SK-N-SH (cell line): ENCODE results near the gene VEZF1. TPM values are rescaled to one million over a fixed set of nuclear protein-coding genes. Genes with fewer than 3 reads are reported as not detected.

ENCODE experiments used
- CTCF ChIA-PET: fragments of 300-600, 350-600 bp; formaldehyde crosslinking; extraction: SDS; loops from one replicate; lab custom pipeline; 2021; lab: Yijun Ruan, JAX
- POLR2A ChIA-PET: fragments of 350-600 bp; sonication (Branson Sonifier 250); formaldehyde crosslinking; extraction: SDS; loops from one replicate; lab custom pipeline; 2020; ENCODE audit warnings: antibody characterized with exemption, inconsistent platforms; lab: Yijun Ruan, JAX
- DNase-seq: peaks from one replicate; pipeline ENCODE4 v3.0.0; 2012
- H2AFZ ChIP-seq: fragments of 200-600 bp; sonication (generic); 2 replicates; pipeline ENCODE4 v1.8.1; 2016; ENCODE audit warnings: antibody characterized with exemption, mild to moderate bottlenecking, low read depth
- H3F3A ChIP-seq: fragments of 200-600 bp; sonication (generic); replicated peaks from 2 replicates; pipeline ENCODE3; 2016; ENCODE audit warnings: antibody characterized with exemption, mild to moderate bottlenecking; ENCODE audit not compliant: insufficient read depth
- H3K27ac ChIP-seq, 2 experiments: fragments of 200-500 bp in 1 of 2; fragments of 200-600 bp in 1 of 2; sonication (Bioruptor generic) in 1 of 2; sonication (generic), shearing (Covaris generic) in 1 of 2; 2 replicates each; pipeline versions ENCODE4 v1.5.1 to v1.6.1; 2014 to 2016; ENCODE audit warnings: low read depth in 2 of 2, inconsistent platforms in 1 of 2, low read length in 1 of 2, mild to moderate bottlenecking in 1 of 2, mixed read lengths in 1 of 2
- H3K27me3 ChIP-seq: fragments of 200-600 bp; sonication (generic), shearing (Covaris generic); 2 replicates; pipeline ENCODE4 v1.6.1; 2016; ENCODE audit warnings: mixed run types; ENCODE audit not compliant: insufficient read depth
- H3K36me3 ChIP-seq, 2 experiments: fragments of 200-500 bp in 1 of 2; fragments of 200-600 bp in 1 of 2; sonication (Bioruptor generic) in 1 of 2; sonication (generic) in 1 of 2; replicated peaks in 1 of 2; 2 replicates each; pipeline versions ENCODE3 to v1.5.1; 2014 to 2016; ENCODE audit warnings: low read length in 1 of 2, mild to moderate bottlenecking in 1 of 2; ENCODE audit not compliant: insufficient read depth in 2 of 2, control insufficient read depth in 1 of 2
- H3K4me1 ChIP-seq, 2 experiments: fragments of 200-500 bp in 1 of 2; fragments of 200-600 bp in 1 of 2; sonication (Bioruptor generic) in 1 of 2; sonication (generic), shearing (Covaris generic) in 1 of 2; 2 replicates each; pipeline versions ENCODE4 v1.5.1 to v1.6.1; 2014 to 2016; ENCODE audit warnings: low read depth in 1 of 2, low read length in 1 of 2, mixed run types in 1 of 2; ENCODE audit not compliant: insufficient read depth in 2 of 2, control insufficient read depth in 1 of 2
- H3K4me2 ChIP-seq: fragments of 200-600 bp; sonication (generic), shearing (Covaris generic); 2 replicates; pipeline ENCODE4 v1.6.1; 2017; ENCODE audit warnings: mixed run types
- H3K4me3 ChIP-seq, 2 experiments: fragments of 200-500 bp in 1 of 2; fragments of 200-600 bp in 1 of 2; sonication (Bioruptor generic) in 1 of 2; sonication (generic), shearing (Covaris generic) in 1 of 2; 2 replicates each; pipeline versions ENCODE4 v1.5.1 to v1.8.1; 2014 to 2016; ENCODE audit warnings: low read depth in 2 of 2, inconsistent platforms in 1 of 2, low read length in 1 of 2, mild to moderate bottlenecking in 1 of 2, mixed read lengths in 1 of 2, moderate library complexity in 1 of 2
- H3K79me2 ChIP-seq: fragments of 200-600 bp; sonication (generic); 2 replicates; pipeline ENCODE4 v1.8.1; 2017; ENCODE audit warnings: mild to moderate bottlenecking; ENCODE audit not compliant: insufficient read depth
- H3K9ac ChIP-seq: fragments of 200-600 bp; sonication (generic); 2 replicates; pipeline ENCODE4 v1.6.1; 2017; ENCODE audit warnings: mixed run types
- H3K9me2 ChIP-seq: fragments of 200-600 bp; sonication (generic); 2 replicates; pipeline ENCODE4 v1.6.1; 2017; ENCODE audit warnings: mixed run types
- H3K9me3 ChIP-seq: fragments of 200-600 bp; sonication (generic); 2 replicates; pipeline ENCODE4 v1.6.1; 2017; ENCODE audit warnings: mixed run types, mild to moderate bottlenecking, moderate library complexity
- H4K20me1 ChIP-seq: fragments of 200-600 bp; sonication (generic); 2 replicates; pipeline ENCODE4 v1.6.1; 2017; ENCODE audit warnings: mild to moderate bottlenecking, mixed run types; ENCODE audit not compliant: insufficient read depth
- CHD2 ChIP-seq: fragments of 150-350 bp; IDR thresholded peaks from 2 replicates; pipeline ENCODE4 v1.6.1; 2018; ENCODE audit warnings: low read length; ENCODE audit not compliant: partially characterized antibody
- EP300 ChIP-seq, 2 experiments: IDR thresholded peaks; 2 replicates each; pipeline versions ENCODE4 v1.4.0 to v1.6.1; 2012; ENCODE audit warnings: borderline replicate concordance in 1 of 2, low read depth in 1 of 2, low read length in 1 of 2
- FOSL2 ChIP-seq: IDR thresholded peaks from 2 replicates; pipeline ENCODE4 v1.4.0; 2012; ENCODE audit warnings: low read depth, mild to moderate bottlenecking, moderate library complexity, borderline replicate concordance
- GABPA ChIP-seq: IDR thresholded peaks from 2 replicates; pipeline ENCODE4 v1.4.0; 2012; ENCODE audit warnings: low read depth, mild to moderate bottlenecking
- MXI1 ChIP-seq: IDR thresholded peaks from 2 replicates; pipeline ENCODE4 v1.6.1; 2012; ENCODE audit warnings: mild to moderate bottlenecking, low read depth, low read length, improper control_type of control experiment
- NFIC ChIP-seq: IDR thresholded peaks from 2 replicates; pipeline ENCODE4 v1.4.0; 2012; ENCODE audit warnings: borderline replicate concordance
- NRF1 ChIP-seq: IDR thresholded peaks from 2 replicates; pipeline ENCODE4 v1.6.1; 2012; ENCODE audit warnings: low read depth, mild to moderate bottlenecking, low read length
- RAD21 ChIP-seq: IDR thresholded peaks from 2 replicates; pipeline ENCODE4 v1.6.1; 2012; ENCODE audit warnings: mild to moderate bottlenecking, low read length
- TCF12 ChIP-seq: IDR thresholded peaks from 2 replicates; pipeline ENCODE4 v1.4.0; 2012
- TEAD4 ChIP-seq: IDR thresholded peaks from 2 replicates; pipeline ENCODE4 v1.4.0; 2012; ENCODE audit warnings: mild to moderate bottlenecking, borderline replicate concordance; ENCODE audit not compliant: insufficient read depth
- ZBTB33 ChIP-seq: IDR thresholded peaks from 2 replicates; pipeline ENCODE4 v1.4.0; 2012; ENCODE audit warnings: low read depth, borderline replicate concordance
- WGBS: methylation state at CpG from one replicate; pipeline ENCODE4 v1.1.6; 2017; ENCODE audit warnings: low lambda C conversion rate; 5-methylcytosine and 5-hydroxymethylcytosine counted together
- polyA plus RNA-seq, 3 experiments: library from polyadenylated mRNA; depleted of rRNA; stranded (reverse); fragments of >200 nt; gene quantifications; 2 replicates each; pipeline ENCODE4 v1.2.3, GENCODE V29; 2012
- TF ChIP-seq, protein P1 (sequence below): IDR thresholded peaks from 2 replicates; pipeline ENCODE4 v1.6.1; 2012; ENCODE audit warnings: mild to moderate bottlenecking, low read depth, low read length, moderate library complexity
- TF ChIP-seq, protein P2 (sequence below): IDR thresholded peaks from 2 replicates; pipeline ENCODE4 v1.4.0; 2012; ENCODE audit warnings: low read depth, borderline replicate concordance
- TF ChIP-seq, protein P3 (sequence below): IDR thresholded peaks from 2 replicates; pipeline ENCODE4 v1.4.0; 2012; ENCODE audit warnings: low read depth
- TF ChIP-seq, protein P4 (sequence below): IDR thresholded peaks from 2 replicates; pipeline ENCODE4; 2012
- TF ChIP-seq, protein P5 (sequence below): fragments of 150-350 bp; IDR thresholded peaks from 2 replicates; pipeline ENCODE4 v1.6.1; 2017; ENCODE audit warnings: antibody characterized with exemption, low read length, low read depth, borderline replicate concordance

The VEZF1 gene
- polyA plus RNA-seq, 1 of the 3 experiments (the other 2 are of a cell fraction) = 35.1 TPM

- TF ChIP-seq, protein P1, sequence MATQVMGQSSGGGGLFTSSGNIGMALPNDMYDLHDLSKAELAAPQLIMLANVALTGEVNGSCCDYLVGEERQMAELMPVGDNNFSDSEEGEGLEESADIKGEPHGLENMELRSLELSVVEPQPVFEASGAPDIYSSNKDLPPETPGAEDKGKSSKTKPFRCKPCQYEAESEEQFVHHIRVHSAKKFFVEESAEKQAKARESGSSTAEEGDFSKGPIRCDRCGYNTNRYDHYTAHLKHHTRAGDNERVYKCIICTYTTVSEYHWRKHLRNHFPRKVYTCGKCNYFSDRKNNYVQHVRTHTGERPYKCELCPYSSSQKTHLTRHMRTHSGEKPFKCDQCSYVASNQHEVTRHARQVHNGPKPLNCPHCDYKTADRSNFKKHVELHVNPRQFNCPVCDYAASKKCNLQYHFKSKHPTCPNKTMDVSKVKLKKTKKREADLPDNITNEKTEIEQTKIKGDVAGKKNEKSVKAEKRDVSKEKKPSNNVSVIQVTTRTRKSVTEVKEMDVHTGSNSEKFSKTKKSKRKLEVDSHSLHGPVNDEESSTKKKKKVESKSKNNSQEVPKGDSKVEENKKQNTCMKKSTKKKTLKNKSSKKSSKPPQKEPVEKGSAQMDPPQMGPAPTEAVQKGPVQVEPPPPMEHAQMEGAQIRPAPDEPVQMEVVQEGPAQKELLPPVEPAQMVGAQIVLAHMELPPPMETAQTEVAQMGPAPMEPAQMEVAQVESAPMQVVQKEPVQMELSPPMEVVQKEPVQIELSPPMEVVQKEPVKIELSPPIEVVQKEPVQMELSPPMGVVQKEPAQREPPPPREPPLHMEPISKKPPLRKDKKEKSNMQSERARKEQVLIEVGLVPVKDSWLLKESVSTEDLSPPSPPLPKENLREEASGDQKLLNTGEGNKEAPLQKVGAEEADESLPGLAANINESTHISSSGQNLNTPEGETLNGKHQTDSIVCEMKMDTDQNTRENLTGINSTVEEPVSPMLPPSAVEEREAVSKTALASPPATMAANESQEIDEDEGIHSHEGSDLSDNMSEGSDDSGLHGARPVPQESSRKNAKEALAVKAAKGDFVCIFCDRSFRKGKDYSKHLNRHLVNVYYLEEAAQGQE = no peak
- TF ChIP-seq, protein P2, sequence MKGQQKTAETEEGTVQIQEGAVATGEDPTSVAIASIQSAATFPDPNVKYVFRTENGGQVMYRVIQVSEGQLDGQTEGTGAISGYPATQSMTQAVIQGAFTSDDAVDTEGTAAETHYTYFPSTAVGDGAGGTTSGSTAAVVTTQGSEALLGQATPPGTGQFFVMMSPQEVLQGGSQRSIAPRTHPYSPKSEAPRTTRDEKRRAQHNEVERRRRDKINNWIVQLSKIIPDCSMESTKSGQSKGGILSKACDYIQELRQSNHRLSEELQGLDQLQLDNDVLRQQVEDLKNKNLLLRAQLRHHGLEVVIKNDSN = no peak
- TF ChIP-seq, protein P3, sequence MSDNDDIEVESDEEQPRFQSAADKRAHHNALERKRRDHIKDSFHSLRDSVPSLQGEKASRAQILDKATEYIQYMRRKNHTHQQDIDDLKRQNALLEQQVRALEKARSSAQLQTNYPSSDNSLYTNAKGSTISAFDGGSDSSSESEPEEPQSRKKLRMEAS = peak; percentile 34; the same call in 1 of the 2 replicates
- TF ChIP-seq CHD2 (no peak), GABPA (no peak), NFIC (no peak), FOSL2 (no peak)
- TF ChIP-seq, protein P4, sequence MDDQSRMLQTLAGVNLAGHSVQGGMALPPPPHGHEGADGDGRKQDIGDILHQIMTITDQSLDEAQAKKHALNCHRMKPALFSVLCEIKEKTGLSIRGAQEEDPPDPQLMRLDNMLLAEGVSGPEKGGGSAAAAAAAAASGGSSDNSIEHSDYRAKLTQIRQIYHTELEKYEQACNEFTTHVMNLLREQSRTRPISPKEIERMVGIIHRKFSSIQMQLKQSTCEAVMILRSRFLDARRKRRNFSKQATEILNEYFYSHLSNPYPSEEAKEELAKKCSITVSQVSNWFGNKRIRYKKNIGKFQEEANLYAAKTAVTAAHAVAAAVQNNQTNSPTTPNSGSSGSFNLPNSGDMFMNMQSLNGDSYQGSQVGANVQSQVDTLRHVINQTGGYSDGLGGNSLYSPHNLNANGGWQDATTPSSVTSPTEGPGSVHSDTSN = no peak; the same call in 1 of the 2 replicates
- TF ChIP-seq, all 33 proteins: peak for 7
Observed at GRCh38 chr17:57955183-57955931, 32.7 kb downstream of the VEZF1 start, which contains the start of gene CUEDC1 (continued).

DNA sequence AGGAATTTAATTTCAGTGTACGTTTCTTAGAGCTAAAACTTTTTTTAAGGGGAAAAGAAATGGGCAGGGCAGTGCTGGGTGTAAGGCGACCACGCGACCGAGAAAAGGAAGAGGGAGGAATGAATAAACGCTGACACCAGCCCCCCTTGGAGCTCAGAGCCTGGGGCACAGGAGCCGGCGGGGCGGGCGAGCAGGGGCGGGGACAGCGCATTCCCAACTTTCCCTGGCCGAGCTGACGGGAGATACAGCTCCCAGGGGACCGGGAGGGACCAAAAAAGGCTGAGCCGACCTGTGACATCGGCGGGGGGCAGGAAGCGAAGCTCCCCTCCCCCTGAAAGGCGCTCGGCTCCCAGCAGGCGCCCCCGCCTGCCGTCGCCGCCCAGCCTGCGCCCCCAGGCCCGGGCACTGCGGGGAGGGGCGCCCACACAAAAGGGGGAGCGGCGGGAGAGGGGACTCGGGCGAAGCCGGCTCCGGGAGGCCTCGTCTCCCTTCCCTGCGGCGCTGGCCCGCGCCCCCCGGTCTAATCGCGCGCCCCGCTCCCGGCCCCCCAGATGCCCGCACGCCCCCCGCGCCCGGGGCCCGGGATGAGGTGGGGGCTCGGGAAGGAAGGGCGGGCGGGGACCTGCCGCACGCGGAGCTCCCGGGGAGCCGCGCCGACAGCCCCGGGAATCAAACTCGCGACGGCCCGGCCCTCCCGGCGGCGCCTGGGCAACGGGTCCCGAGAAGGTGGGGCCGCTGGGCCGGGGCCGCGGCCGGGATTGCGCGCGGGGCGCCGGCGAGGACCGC, 33.5 kb downstream of the VEZF1 start:
- Histone ChIP-seq H3K4me3 (peak overlapping the region; percentile 67 to 79), H3K36me3 (no peaks in the 10 kb centered on the region), H3K27ac (peak overlapping the region; percentile 71 to 79), H3K9me2 (no peaks in the 10 kb centered on the region), H3K9me3 (no peaks in the 10 kb centered on the region), H3K9ac (peak overlapping the region; percentile 96), H3K4me1 (peaks cover 26 to 48% of the 10 kb centered on the region in 2 experiments; a peak in 3 of 4 replicates), H3K4me2 (peak overlapping the region; percentile 78), H4K20me1 (no peaks in the 10 kb centered on the region), H3K27me3 (no peaks in the 10 kb centered on the region), H2AFZ (peak overlapping the region; percentile 0; the same call in 1 of the 2 replicates), H3K79me2 (peaks cover 60% of the 10 kb centered on the region), H3F3A (peaks cover 29% of the 10 kb centered on the region)
- DNase-seq = peak; percentile 84
- POLR2A ChIA-PET = interaction anchor here (0.6 to 2.2 kb wide), 8 partner anchors 11 to 104 kb away, joined by 3 to 8 read pairs (median 4); partner anchors contain the start of genes MRPS23 and VEZF1
- WGBS = 2% methylated on average over 16 of the region's 85 CpGs
- CTCF ChIA-PET = interaction anchor here (0.6 to 4.7 kb wide), 36 partner anchors 10 to 858 kb away, joined by 3 to 43 read pairs (median 5); no protein-coding TSS in a partner anchor
- TF ChIP-seq ZBTB33 (no peak), EP300 (IDR thresholded peaks at IDR 0.05; ENCODE audit: borderline replicate concordance in 1 of 2, low read depth in 1 of 2, low read length in 1 of 2) (no peak), MXI1 (peak; percentile 26; the same call in 1 of the 2 replicates), TCF12 (peak; percentile 38; the same call in 1 of the 2 replicates), NRF1 (no peak), RAD21 (no peak), TEAD4 (no peak), GABPA (0 out of 2 replicates have a peak, but pooled peaks have one; percentile 4)
- TF ChIP-seq, protein P5, sequence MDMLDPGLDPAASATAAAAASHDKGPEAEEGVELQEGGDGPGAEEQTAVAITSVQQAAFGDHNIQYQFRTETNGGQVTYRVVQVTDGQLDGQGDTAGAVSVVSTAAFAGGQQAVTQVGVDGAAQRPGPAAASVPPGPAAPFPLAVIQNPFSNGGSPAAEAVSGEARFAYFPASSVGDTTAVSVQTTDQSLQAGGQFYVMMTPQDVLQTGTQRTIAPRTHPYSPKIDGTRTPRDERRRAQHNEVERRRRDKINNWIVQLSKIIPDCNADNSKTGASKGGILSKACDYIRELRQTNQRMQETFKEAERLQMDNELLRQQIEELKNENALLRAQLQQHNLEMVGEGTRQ = no peak
- TF ChIP-seq, protein P4 = peak; percentile 25; the same call in 1 of the 2 replicates
